CD14-positive monocyte (primary cell): ENCODE measurements around the gene PTAR1. TPM values are rescaled to one million over a fixed set of nuclear protein-coding genes. Genes with fewer than 3 reads are reported as not detected.
A peak's percentile ranks its signal among the peaks of the same experiment; 100 is the strongest.

Experiments
- DNase-seq, 3 donors: peaks; one replicate each; pipeline ENCODE4 v3.0.0-alpha.2; 2011 to 2022
- H2AFZ ChIP-seq: 2 replicates; pipeline ENCODE4 v1.6.0; 2012; ENCODE audit warnings: mild to moderate bottlenecking, low read depth, low read length, inconsistent platforms; ENCODE audit not compliant: insufficient read depth, poor library complexity, severe bottlenecking
- H3K27ac ChIP-seq, 2 donors: 1 replicate in 1 of 2; 2 replicates in 1 of 2; pipeline ENCODE4 v1.5.1; 2012 to 2013; ENCODE audit warnings: low read length in 2 of 2, control low read depth in 1 of 2, inconsistent platforms in 1 of 2, low read depth in 1 of 2, mild to moderate bottlenecking in 1 of 2
- H3K27me3 ChIP-seq, 2 donors: one replicate each; pipeline versions ENCODE4 v1.6.0 to v1.6.1; 2011 to 2013; ENCODE audit warnings: low read length in 2 of 2; ENCODE audit not compliant: control insufficient read depth in 2 of 2, insufficient read depth in 2 of 2
- H3K36me3 ChIP-seq, 2 donors: replicated peaks in 1 of 2; 1 replicate in 1 of 2; 2 replicates in 1 of 2; pipeline versions ENCODE4 v1.5.1 to v1.6.1; 2012 to 2013; ENCODE audit warnings: low read length in 2 of 2, control low read depth in 1 of 2, inconsistent platforms in 1 of 2, mild to moderate bottlenecking in 1 of 2; ENCODE audit not compliant: insufficient read depth in 2 of 2, control insufficient read depth in 1 of 2
- H3K4me1 ChIP-seq, 2 donors: 1 replicate in 1 of 2; 2 replicates in 1 of 2; pipeline versions ENCODE4 v1.5.1 to v1.6.1; 2012 to 2013; ENCODE audit warnings: low read length in 2 of 2, control low read depth in 1 of 2, inconsistent platforms in 1 of 2, mild to moderate bottlenecking in 1 of 2, moderate library complexity in 1 of 2; ENCODE audit not compliant: insufficient read depth in 2 of 2, control insufficient read depth in 1 of 2
- H3K4me2 ChIP-seq: replicated peaks from 2 replicates; pipeline ENCODE3; 2012; ENCODE audit warnings: low read length, moderate library complexity, mild to moderate bottlenecking; ENCODE audit not compliant: poor library complexity, severe bottlenecking; ENCODE audit errors: extremely low read depth
- H3K4me3 ChIP-seq, 3 experiments: fragments of 200-600 bp in 1 of 3; sonication (generic) in 1 of 3; replicated peaks in 1 of 3; 1 replicate in 2 of 3; 2 replicates in 1 of 3; pipeline ENCODE4 v1.5.1; 2011 to 2013; ENCODE audit warnings: low read length in 3 of 3, mild to moderate bottlenecking in 3 of 3, control low read depth in 2 of 3, low read depth in 2 of 3, inconsistent platforms in 1 of 3, moderate library complexity in 1 of 3
- H3K79me2 ChIP-seq: 2 replicates; pipeline ENCODE4 v1.6.0; 2012; ENCODE audit warnings: mild to moderate bottlenecking, control low read depth, inconsistent platforms, low read length, moderate library complexity; ENCODE audit not compliant: insufficient read depth
- H3K9ac ChIP-seq: 2 replicates; pipeline ENCODE4 v1.6.0; 2017; ENCODE audit warnings: low read length, mild to moderate bottlenecking; ENCODE audit not compliant: insufficient read depth, poor library complexity, severe bottlenecking
- H3K9me3 ChIP-seq, 2 donors: replicated peaks in 1 of 2; 1 replicate in 1 of 2; 2 replicates in 1 of 2; pipeline versions ENCODE4 v1.5.1 to v1.6.1; 2012 to 2013; ENCODE audit warnings: low read length in 2 of 2, control low read depth in 1 of 2; ENCODE audit not compliant: control insufficient read depth in 1 of 2, insufficient read depth in 1 of 2
- H4K20me1 ChIP-seq: 2 replicates; pipeline ENCODE4 v1.6.0; 2012; ENCODE audit warnings: mild to moderate bottlenecking, low read length, control low read depth, moderate library complexity; ENCODE audit not compliant: insufficient read depth
- H3K27ac Mint-ChIP-seq, 7 donors: one replicate each; pipeline ENCODE4 v1.8.0; 2020; ENCODE audit warnings: mild to moderate bottlenecking in 7 of 7, mixed read lengths in 7 of 7, moderate library complexity in 6 of 7, inconsistent platforms in 2 of 7
- H3K27me3 Mint-ChIP-seq, 3 donors: one replicate each; pipeline ENCODE4 v1.8.0; 2021 to 2022; ENCODE audit warnings: low read depth in 3 of 3, mild to moderate bottlenecking in 3 of 3, mixed read lengths in 3 of 3, moderate library complexity in 3 of 3, inconsistent platforms in 1 of 3
- H3K36me3 Mint-ChIP-seq, 2 donors: one replicate each; pipeline ENCODE4 v1.8.0; 2020; ENCODE audit warnings: mixed read lengths in 2 of 2, inconsistent platforms in 1 of 2, mild to moderate bottlenecking in 1 of 2
- H3K4me1 Mint-ChIP-seq: one replicate; pipeline ENCODE4 v1.8.0; 2020; ENCODE audit warnings: mild to moderate bottlenecking, mixed read lengths
- H3K4me3 Mint-ChIP-seq, 2 donors: one replicate each; pipeline ENCODE4 v1.8.0; 2020; ENCODE audit warnings: mild to moderate bottlenecking in 2 of 2, mixed read lengths in 2 of 2, moderate library complexity in 1 of 2
- H3K9me3 Mint-ChIP-seq, 7 donors: one replicate each; pipeline ENCODE4 v1.8.0; 2020 to 2022; ENCODE audit warnings: mixed read lengths in 7 of 7, mild to moderate bottlenecking in 6 of 7, moderate library complexity in 6 of 7, inconsistent platforms in 2 of 7
- WGBS: methylation state at CpG from one replicate; pipeline ENCODE4 v1.1.5; 2013; ENCODE audit warnings: missing lambda C conversion rate; ENCODE audit not compliant: insufficient coverage; 5-methylcytosine and 5-hydroxymethylcytosine counted together
- intact Hi-C, 2 donors: fragments of 100-400 bp; cut with micrococcal nuclease; formaldehyde crosslinking; loops; one replicate each; pipeline versions ENCODE4 v1.15.0 to v1.15.1; 2023
- polyA plus RNA-seq, 3 donors: library from polyadenylated mRNA; depleted of rRNA in 1 of 3; unstranded in 2 of 3; stranded (reverse) in 1 of 3; fragments of 300-500 nt in 2 of 3; fragments of >200 nt in 1 of 3; fragmentation: Illumina TruSeq in 2 of 3; gene quantifications; 1 replicate in 2 of 3; 2 replicates in 1 of 3; pipeline ENCODE4 v1.2.3, GENCODE V29; 2012 to 2021
- TF ChIP-seq, protein P1 (sequence below): fragments of 200-600 bp; IDR thresholded peaks from one replicate; pipeline ENCODE4 v1.8.0; 2022; ENCODE audit warnings: antibody characterized with exemption, mild to moderate bottlenecking

Gene PTAR1
- polyA plus RNA-seq, 3 donors: 12.3 to 24.6 (median 13.4) TPM

DNA sequence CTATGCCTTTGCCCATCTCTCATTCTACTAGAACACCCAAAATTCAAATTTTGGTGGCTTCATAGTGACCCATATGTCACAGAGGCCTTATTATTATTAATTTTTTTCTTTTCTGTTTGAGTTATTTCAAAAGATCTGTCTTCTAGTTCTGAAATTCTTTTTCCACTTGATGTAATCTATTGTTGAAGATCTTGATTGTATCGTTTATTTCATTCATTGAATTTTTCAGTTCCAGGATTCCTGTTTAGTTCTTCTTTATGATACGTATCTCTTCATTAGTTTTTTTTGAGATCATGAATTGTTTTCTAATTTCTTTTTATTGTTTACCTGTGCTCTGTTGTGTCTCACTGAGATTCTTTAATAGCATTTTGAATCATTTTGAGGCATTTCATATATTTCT lies 63.0 kb downstream of the PTAR1 start:
- H3K36me3 Mint-ChIP-seq: no peaks in the 10 kb centered on the region
- Histone ChIP-seq H3K36me3 (no peaks in the 10 kb centered on the region), H3K4me2 (no peak overlapping the region), H4K20me1 (no peaks in the 10 kb centered on the region), H3K4me1 (no peaks in the 10 kb centered on the region), H3K27me3 (no peaks in the 10 kb centered on the region), H3K9me3 (peaks cover 16 to 24% of the 10 kb centered on the region in 2 donors), H3K9ac (no peak overlapping the region), H3K79me2 (no peaks in the 10 kb centered on the region), H3K27ac (no peak overlapping the region), H2AFZ (no peak overlapping the region), H3K4me3 (no peak overlapping the region)
- peaks cover 18 to 34% (median 29%) of the 10 kb centered on the region in 7 donors for H3K9me3 Mint-ChIP-seq
- TF ChIP-seq, protein P1, sequence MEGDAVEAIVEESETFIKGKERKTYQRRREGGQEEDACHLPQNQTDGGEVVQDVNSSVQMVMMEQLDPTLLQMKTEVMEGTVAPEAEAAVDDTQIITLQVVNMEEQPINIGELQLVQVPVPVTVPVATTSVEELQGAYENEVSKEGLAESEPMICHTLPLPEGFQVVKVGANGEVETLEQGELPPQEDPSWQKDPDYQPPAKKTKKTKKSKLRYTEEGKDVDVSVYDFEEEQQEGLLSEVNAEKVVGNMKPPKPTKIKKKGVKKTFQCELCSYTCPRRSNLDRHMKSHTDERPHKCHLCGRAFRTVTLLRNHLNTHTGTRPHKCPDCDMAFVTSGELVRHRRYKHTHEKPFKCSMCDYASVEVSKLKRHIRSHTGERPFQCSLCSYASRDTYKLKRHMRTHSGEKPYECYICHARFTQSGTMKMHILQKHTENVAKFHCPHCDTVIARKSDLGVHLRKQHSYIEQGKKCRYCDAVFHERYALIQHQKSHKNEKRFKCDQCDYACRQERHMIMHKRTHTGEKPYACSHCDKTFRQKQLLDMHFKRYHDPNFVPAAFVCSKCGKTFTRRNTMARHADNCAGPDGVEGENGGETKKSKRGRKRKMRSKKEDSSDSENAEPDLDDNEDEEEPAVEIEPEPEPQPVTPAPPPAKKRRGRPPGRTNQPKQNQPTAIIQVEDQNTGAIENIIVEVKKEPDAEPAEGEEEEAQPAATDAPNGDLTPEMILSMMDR: no peak
- H3K27ac Mint-ChIP-seq: peak overlapping the region in 1 of 7 donors; percentile 24
- H3K4me1 Mint-ChIP-seq: no peaks in the 10 kb centered on the region
- peaks cover 0 to 2% (median 0%) of the 10 kb centered on the region in 3 donors for H3K27me3 Mint-ChIP-seq
- no peak for DNase-seq
- H3K4me3 Mint-ChIP-seq: no peak overlapping the region
- WGBS: no CpG with 5 or more reads among the region's 2 CpGs
- intact Hi-C loops: no loop called here

DNA sequence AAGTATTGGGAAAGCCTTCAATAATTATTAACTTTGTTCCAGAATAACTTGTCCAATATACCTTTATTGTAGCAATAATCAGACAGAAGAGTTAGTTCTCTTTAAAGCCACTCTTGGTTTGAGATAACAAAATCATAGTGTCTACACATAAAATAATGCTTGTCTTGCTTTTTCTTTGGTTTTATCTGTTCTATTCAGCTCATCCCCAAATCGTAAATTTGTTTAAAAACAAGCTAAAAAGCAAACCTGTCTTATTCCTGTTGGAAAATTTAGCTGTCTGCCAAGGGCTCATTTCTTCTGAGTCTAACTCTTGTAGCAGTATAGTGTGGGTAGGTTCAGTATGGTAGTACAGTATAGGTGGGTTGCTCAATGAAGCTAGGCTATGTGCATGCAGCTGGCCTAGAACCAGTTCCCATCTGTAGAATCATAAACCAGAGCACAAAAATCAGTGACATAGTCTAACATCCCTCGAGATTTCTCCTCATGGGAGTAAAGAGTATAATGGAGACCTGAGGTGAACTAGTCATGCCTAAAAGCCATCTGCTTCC lies 69.7 kb downstream of the PTAR1 start:
- Histone ChIP-seq H3K9ac (no peak overlapping the region), H2AFZ (no peak overlapping the region), H3K4me3 (no peak overlapping the region), H3K36me3 (no peaks in the 10 kb centered on the region), H3K9me3 (peaks cover 0 to 3% of the 10 kb centered on the region in 2 donors), H3K27me3 (no peaks in the 10 kb centered on the region), H3K4me2 (no peak overlapping the region), H4K20me1 (no peaks in the 10 kb centered on the region), H3K4me1 (no peaks in the 10 kb centered on the region), H3K27ac (no peak overlapping the region), H3K79me2 (no peaks in the 10 kb centered on the region)
- Mint-ChIP-seq H3K36me3 (no peaks in the 10 kb centered on the region), H3K27me3 (peaks cover 0 to 2% (median 0%) of the 10 kb centered on the region in 3 donors), H3K27ac (no peak overlapping the region), H3K9me3 (peaks cover 2 to 11% (median 8%) of the 10 kb centered on the region in 7 donors), H3K4me3 (no peak overlapping the region), H3K4me1 (no peaks in the 10 kb centered on the region)
- intact Hi-C loops: no loop called here
- WGBS: no CpG with 5 or more reads among the region's 2 CpGs
- TF ChIP-seq, protein P1: no peak
- DNase-seq: no peak
